Measurements from ENCODE around the gene CIROP. TPM values are rescaled to one million over a fixed set of nuclear protein-coding genes. Genes with fewer than 3 reads are reported as not detected.

Gene CIROP
- total RNA-seq, 2 donors from 2014 or later, result not detected

- Histone ChIP-seq H3K27ac (no peak overlapping the region), H3K9me3 (no peaks in the 10 kb centered on the region), H3K4me3 (no peak overlapping the region), H3K36me3 (no peaks in the 10 kb centered on the region), H3K27me3 (no peaks in the 10 kb centered on the region), H3K9ac (ENCODE audit: low read depth in 2 of 2, low read length in 2 of 2) (no peak overlapping the region), H3K4me1 (no peaks in the 10 kb centered on the region)
- peak; percentile 32 for DNase-seq
- intact Hi-C loops (cut with DNase I), result loop anchor here (1.0 to 10.0 kb wide), 2 partner anchors 66 to 173 kb away; no protein-coding TSS in a partner anchor
- TF ChIP-seq, protein P1, sequence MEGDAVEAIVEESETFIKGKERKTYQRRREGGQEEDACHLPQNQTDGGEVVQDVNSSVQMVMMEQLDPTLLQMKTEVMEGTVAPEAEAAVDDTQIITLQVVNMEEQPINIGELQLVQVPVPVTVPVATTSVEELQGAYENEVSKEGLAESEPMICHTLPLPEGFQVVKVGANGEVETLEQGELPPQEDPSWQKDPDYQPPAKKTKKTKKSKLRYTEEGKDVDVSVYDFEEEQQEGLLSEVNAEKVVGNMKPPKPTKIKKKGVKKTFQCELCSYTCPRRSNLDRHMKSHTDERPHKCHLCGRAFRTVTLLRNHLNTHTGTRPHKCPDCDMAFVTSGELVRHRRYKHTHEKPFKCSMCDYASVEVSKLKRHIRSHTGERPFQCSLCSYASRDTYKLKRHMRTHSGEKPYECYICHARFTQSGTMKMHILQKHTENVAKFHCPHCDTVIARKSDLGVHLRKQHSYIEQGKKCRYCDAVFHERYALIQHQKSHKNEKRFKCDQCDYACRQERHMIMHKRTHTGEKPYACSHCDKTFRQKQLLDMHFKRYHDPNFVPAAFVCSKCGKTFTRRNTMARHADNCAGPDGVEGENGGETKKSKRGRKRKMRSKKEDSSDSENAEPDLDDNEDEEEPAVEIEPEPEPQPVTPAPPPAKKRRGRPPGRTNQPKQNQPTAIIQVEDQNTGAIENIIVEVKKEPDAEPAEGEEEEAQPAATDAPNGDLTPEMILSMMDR (IDR thresholded peaks at IDR 0.05), result no peak
These were observed 16.6 kb upstream of the CIROP start for GRCh38 chr14:23121361-23121771.

GRCh38 chr14:23120541-23121251, 15.9 kb upstream of the CIROP start:
- Histone ChIP-seq H3K9ac (ENCODE audit: low read depth in 2 of 2, low read length in 2 of 2) (no peak overlapping the region), H3K4me3 (no peak overlapping the region), H3K36me3 (no peaks in the 10 kb centered on the region), H3K27ac (no peak overlapping the region), H3K27me3 (no peaks in the 10 kb centered on the region), H3K9me3 (no peaks in the 10 kb centered on the region), H3K4me1 (no peaks in the 10 kb centered on the region)
- TF ChIP-seq, protein P1 (IDR thresholded peaks at IDR 0.05), result peak; percentile 100
- DNase-seq, result peak; percentile 91
- intact Hi-C loops (cut with DNase I), result loop anchor here (1.0 to 10.0 kb wide), 2 partner anchors 67 to 174 kb away; no protein-coding TSS in a partner anchor

DNA sequence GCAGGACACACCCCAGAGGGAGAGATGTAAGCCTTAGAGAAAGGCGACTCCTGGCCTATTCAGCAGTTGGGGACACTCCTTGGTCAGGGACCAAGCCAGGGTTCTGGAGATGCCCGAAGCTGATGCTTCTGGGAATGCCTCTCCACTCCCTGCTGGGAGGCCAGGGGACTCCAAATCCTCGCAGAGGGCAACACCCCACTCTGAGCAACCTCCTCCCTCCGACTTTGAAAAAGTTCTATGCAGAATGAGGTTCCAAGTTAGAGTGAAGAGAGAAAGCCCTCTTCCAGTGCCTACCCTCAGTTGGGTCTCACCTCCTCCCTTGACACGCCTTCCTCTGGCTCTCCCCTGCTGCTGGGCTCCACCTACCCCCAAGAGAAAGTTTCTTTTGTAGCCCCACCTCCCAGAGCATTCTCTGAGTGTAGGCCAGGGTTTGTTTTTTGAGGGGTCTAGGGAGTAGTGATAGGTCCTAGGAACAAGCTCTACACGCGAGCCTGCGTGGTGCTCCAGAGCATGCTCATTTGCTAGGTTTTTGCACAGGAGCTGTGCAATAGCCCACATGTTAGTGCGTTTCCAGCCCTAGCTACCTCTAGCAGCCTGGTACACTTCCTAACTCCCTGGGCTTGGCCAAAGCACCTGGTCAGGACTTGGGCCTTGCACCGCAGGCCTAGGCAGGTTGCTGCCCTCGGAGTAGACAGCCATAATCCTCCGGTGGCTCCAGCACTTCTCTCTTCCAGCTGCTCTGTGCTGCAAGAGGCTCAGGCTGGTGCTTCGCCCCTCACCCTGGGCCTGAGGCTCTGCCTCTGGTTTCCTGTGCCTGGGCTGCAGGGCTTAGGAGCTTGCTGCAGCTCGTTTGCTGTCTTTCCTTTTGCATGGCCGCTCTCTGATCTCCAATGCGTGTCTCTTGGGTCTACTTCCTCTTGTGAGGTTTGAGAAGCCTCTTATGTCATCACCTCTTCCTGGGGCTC, 14.9 kb upstream of the CIROP start:
- no peak for DNase-seq

GRCh38 chr14:23118506-23119362, 13.9 kb upstream of the CIROP start, which contains the start of gene CEBPE:
Gene CEBPE (minus strand): TSS chr14:23119255. CDS start chr14:23119091, 164 bp downstream.
- Histone ChIP-seq H3K4me3 (no peak within 1 kb of the TSS), H3K27ac (no peak within 1 kb of the TSS), H3K36me3 (no peaks in the 10 kb centered on the region), H3K4me1 (no peaks in the 10 kb centered on the region), H3K27me3 (no peaks in the 10 kb centered on the region), H3K9me3 (no peaks in the 10 kb centered on the region), H3K9ac (ENCODE audit: low read depth in 2 of 2, low read length in 2 of 2) (no peak within 1 kb of the TSS)
- TF ChIP-seq, protein P1 (IDR thresholded peaks at IDR 0.05), result no peak
- no peak for DNase-seq
- intact Hi-C loops (cut with DNase I), result no loop called here

More for the DNA sequence above, 14.9 kb upstream of the CIROP start:
- no peaks in the 10 kb centered on the region for H3K9me3 ChIP-seq
- H3K9ac ChIP-seq (ENCODE audit: low read depth in 2 of 2, low read length in 2 of 2), result no peak overlapping the region
- H3K36me3 ChIP-seq, result no peaks in the 10 kb centered on the region
- H3K27me3 ChIP-seq, result no peaks in the 10 kb centered on the region
- TF ChIP-seq, protein P1 (IDR thresholded peaks at IDR 0.05), result no peak
- H3K4me3 ChIP-seq, result no peak overlapping the region
- no peaks in the 10 kb centered on the region for H3K4me1 ChIP-seq
- no peak overlapping the region for H3K27ac ChIP-seq
- intact Hi-C loops (cut with DNase I), result loop anchor here (10.0 kb wide), 1 partner anchor 175 kb away; no protein-coding TSS in a partner anchor
